IgD-negative memory B cell (primary cell): Measurements from ENCODE around the gene ATXN1. TPM values are rescaled to one million over a fixed set of nuclear protein-coding genes. Genes with fewer than 3 reads are reported as not detected.
"Not testable (repeated sequence)": the region's sequence is repeated elsewhere in the genome, so short reads cannot be mapped to it uniquely, and the experiment has no call there.

Source experiments
- H3K27ac Mint-ChIP-seq, 3 donors: one replicate each; pipeline ENCODE4 v1.8.0; 2020 to 2022; ENCODE audit warnings: mild to moderate bottlenecking in 3 of 3, mixed read lengths in 3 of 3, moderate library complexity in 1 of 3
- H3K27me3 Mint-ChIP-seq: one replicate; pipeline ENCODE4 v1.8.0; 2021; ENCODE audit warnings: mixed read lengths
- H3K36me3 Mint-ChIP-seq: one replicate; pipeline ENCODE4 v1.8.0; 2020; ENCODE audit warnings: mild to moderate bottlenecking, mixed read lengths
- H3K4me1 Mint-ChIP-seq, 3 donors: one replicate each; pipeline ENCODE4 v1.8.0; 2020 to 2022; ENCODE audit warnings: mixed read lengths in 3 of 3, mild to moderate bottlenecking in 1 of 3
- H3K4me3 Mint-ChIP-seq, 4 donors: one replicate each; pipeline ENCODE4 v1.8.0; 2020 to 2022; ENCODE audit warnings: mild to moderate bottlenecking in 4 of 4, mixed read lengths in 4 of 4, moderate library complexity in 3 of 4
- H3K9me3 Mint-ChIP-seq, 3 donors: one replicate each; pipeline ENCODE4 v1.8.0; 2020 to 2021; ENCODE audit warnings: mixed read lengths in 3 of 3, mild to moderate bottlenecking in 1 of 3
- polyA plus RNA-seq: library from polyadenylated mRNA; unstranded; fragments of 300-500 nt; fragmentation: Illumina TruSeq; gene quantifications from one replicate; pipeline ENCODE4 v1.2.3, GENCODE V29; 2021

The ATXN1 gene
- polyA plus RNA-seq, 1 donor from 2014 or later, result 5.0 TPM

DNA sequence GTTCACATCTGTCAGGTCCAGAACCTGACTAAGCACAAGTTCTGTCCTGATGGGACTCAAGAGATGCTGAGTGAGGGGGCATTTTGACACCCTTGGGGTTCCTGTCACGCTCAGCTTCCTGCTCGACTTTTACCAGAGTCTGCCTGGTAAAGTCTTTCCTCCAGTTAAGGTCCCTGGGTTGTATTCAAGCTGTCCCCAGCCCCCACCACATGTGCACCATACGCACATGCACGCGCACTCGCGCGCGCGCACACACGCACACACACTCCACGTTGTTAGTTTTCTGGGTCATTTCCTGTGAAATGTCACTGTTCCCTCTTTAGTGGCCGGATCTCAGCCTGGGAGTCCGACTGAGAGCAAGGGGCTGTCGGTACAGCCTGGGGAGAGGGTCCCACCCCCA is 356.8 kb downstream of the ATXN1 start:
- Mint-ChIP-seq H3K4me3 (peak overlapping the region in 1 of 4 donors; percentile 41), H3K27ac (peak overlapping the region in 1 of 3 donors; percentile 74), H3K36me3 (peaks cover 7% of the 10 kb centered on the region), H3K9me3 (no peaks in the 10 kb centered on the region), H3K27me3 (no peaks in the 10 kb centered on the region), H3K4me1 (peaks cover 16 to 30% (median 18%) of the 10 kb centered on the region in 3 donors)

DNA sequence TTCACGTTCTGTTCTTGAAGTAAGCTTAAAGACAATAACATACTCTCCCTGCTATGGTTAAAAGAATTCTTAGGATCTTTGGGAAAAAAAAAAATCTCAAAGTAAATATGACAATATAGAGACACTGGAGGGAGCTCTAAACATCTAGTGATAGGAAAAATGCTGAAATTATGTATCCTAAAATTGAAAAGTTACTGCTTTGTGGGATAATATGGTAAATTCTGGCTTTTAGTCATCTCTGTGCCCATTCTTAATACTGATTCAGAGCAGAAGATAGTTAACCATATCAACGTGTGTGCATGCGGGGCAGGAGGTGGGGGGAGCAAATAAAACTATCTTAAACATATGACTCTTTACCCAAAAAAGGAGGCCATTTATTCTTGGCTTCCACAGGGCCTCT is 357.4 kb downstream of the ATXN1 start:
- peak overlapping the region in 2 of 3 donors; percentile 15 to 18 for H3K27ac Mint-ChIP-seq
- H3K36me3 Mint-ChIP-seq, result peaks cover 7% of the 10 kb centered on the region
- no peak overlapping the region for H3K4me3 Mint-ChIP-seq
- no peaks in the 10 kb centered on the region for H3K9me3 Mint-ChIP-seq
- no peaks in the 10 kb centered on the region for H3K27me3 Mint-ChIP-seq
- peaks cover 12 to 27% (median 16%) of the 10 kb centered on the region in 3 donors for H3K4me1 Mint-ChIP-seq

DNA sequence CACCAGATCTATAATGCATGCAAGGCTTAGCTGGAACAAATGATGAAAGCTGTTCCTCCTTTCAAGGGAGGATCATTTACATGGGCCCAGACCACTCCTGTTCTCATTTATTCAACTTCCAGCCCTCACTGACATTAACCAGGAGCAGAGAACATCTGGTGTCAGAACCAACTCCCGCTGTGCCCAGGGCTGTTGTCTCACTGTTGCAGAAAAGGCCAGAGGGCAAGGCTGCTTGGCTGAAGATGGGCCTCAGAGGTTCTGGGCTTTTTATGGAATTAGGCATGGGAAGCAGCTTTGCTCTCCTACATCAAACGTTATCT is 358.7 kb downstream of the ATXN1 start:
- H3K4me3 Mint-ChIP-seq, result no peak overlapping the region
- peaks cover 12 to 26% (median 13%) of the 10 kb centered on the region in 3 donors for H3K4me1 Mint-ChIP-seq
- H3K27me3 Mint-ChIP-seq, result no peaks in the 10 kb centered on the region
- H3K9me3 Mint-ChIP-seq, result no peaks in the 10 kb centered on the region
- no peak overlapping the region for H3K27ac Mint-ChIP-seq
- peaks cover 13% of the 10 kb centered on the region for H3K36me3 Mint-ChIP-seq

DNA sequence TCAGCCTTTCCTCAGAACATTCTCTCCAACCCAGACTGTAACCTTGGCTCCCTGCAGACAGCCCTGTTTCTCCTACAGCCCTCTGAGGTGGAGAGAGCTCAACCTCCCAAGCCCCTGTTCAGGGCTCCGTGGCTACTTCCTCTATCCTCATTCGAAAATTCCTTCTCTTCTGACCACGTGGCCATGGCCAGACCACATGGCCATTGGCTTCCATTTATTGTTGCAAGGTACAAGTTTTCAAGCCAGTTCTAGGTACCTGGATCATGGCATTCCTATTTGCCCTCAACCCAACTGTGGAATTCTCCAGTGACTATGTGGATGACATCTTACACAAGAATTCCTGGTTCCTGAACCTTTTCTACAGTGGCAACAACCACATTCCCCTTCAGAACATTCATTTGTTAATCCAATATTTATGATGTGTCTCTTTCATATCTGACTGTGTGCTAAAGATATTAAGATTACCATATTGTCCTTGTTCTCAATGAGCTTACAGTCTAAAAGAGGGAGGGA is 361.0 kb downstream of the ATXN1 start:
- no peaks in the 10 kb centered on the region for H3K9me3 Mint-ChIP-seq
- no peak overlapping the region for H3K4me3 Mint-ChIP-seq
- no peaks in the 10 kb centered on the region for H3K27me3 Mint-ChIP-seq
- peak overlapping the region in 1 of 3 donors; percentile 44 for H3K27ac Mint-ChIP-seq
- H3K36me3 Mint-ChIP-seq, result peaks cover 13% of the 10 kb centered on the region
- peaks cover 4 to 12% (median 6%) of the 10 kb centered on the region in 3 donors for H3K4me1 Mint-ChIP-seq

DNA sequence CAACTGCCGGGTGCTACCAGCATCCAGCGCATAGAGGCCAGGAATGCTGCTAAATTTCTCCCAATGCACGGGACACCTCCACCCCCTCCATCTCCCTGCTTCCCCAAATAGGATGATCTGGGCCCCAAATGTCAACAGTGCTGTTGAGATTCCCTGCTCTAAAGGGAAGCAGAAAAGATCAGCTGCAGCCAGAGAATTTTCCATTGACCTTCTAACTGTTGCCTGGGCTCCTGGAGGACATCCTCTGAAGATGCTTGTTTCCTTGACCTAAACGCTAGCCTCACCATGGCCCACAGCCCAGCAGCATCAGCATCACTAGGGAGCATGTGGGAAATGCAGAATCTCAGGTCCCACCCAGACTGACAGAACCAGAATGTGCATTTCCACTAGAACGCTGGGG is 361.6 kb downstream of the ATXN1 start:
- H3K27ac Mint-ChIP-seq, result peak overlapping the region in 1 of 3 donors; percentile 37
- no peaks in the 10 kb centered on the region for H3K27me3 Mint-ChIP-seq
- peaks cover 4 to 10% (median 6%) of the 10 kb centered on the region in 3 donors for H3K4me1 Mint-ChIP-seq
- peaks cover 13% of the 10 kb centered on the region for H3K36me3 Mint-ChIP-seq
- no peaks in the 10 kb centered on the region for H3K9me3 Mint-ChIP-seq
- no peak overlapping the region for H3K4me3 Mint-ChIP-seq

DNA sequence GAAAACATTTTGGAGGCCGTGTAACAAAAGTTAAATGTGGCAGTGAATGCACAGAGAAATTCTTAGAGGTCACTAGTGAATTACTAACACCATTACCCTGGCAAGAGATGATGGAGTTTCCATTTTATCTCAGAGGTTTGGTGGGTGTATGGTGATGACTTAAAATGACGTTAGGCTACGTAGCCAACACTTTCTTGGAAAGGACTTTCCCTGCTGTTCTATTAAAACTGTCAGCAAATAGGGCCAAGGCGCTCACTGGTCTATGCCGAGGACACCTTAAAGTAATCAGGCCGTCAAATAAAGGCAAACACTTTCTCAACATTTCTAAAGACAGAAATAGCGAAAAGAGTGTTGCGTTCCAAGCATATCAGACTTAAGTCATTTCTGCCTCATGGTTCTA is 362.1 kb downstream of the ATXN1 start:
- Mint-ChIP-seq H3K27me3 (no peaks in the 10 kb centered on the region), H3K4me3 (no peak overlapping the region), H3K36me3 (peaks cover 13% of the 10 kb centered on the region), H3K27ac (peak overlapping the region in 1 of 3 donors; percentile 37), H3K9me3 (no peaks in the 10 kb centered on the region), H3K4me1 (peaks cover 4 to 10% (median 6%) of the 10 kb centered on the region in 3 donors)

DNA sequence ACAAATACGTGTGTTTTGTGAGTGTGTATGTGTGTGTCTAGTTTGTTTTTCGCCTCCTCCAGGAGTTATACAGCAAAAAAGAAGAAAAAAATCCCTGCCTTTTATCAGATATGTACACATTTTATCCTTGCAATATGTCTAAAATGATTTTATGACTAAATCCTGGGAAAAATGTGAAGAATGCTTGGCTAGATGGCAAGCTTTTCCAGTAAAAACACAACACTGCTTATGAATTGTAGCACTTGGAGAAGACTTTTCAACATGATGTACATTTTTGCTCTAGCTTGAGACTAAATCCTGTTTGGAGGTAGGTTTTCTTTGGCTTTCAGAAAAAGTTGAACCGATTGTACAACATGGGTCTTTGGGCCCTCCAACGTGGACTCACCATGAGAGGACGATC is 362.7 kb downstream of the ATXN1 start:
- Mint-ChIP-seq H3K36me3 (peaks cover 10% of the 10 kb centered on the region), H3K4me1 (peaks cover 0 to 7% (median 3%) of the 10 kb centered on the region in 3 donors), H3K27ac (no peak overlapping the region), H3K9me3 (no peaks in the 10 kb centered on the region), H3K4me3 (no peak overlapping the region), H3K27me3 (no peaks in the 10 kb centered on the region)

DNA sequence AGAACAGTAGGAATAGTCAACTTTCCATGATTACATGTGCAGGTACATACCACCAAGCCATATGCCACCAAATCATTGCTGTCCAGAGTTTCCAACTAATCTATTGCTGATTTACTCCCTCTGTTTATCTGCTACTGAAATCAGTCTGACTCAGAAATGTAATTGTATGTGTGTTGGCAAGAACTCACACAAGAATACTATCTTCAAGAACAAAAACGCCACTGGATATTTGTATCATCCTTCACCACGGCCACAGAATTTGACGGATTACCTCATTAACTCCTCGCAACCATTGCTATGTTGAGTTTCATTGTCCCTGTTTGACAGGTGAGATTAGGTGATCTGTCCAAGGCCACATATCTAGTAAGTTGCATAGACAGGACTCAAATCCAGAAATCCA is 363.6 kb downstream of the ATXN1 start:
- Mint-ChIP-seq H3K4me3 (no peak overlapping the region), H3K27ac (no peak overlapping the region), H3K4me1 (peaks cover 0 to 3% (median 0%) of the 10 kb centered on the region in 3 donors), H3K9me3 (no peaks in the 10 kb centered on the region), H3K27me3 (no peaks in the 10 kb centered on the region), H3K36me3 (peaks cover 11% of the 10 kb centered on the region)

DNA sequence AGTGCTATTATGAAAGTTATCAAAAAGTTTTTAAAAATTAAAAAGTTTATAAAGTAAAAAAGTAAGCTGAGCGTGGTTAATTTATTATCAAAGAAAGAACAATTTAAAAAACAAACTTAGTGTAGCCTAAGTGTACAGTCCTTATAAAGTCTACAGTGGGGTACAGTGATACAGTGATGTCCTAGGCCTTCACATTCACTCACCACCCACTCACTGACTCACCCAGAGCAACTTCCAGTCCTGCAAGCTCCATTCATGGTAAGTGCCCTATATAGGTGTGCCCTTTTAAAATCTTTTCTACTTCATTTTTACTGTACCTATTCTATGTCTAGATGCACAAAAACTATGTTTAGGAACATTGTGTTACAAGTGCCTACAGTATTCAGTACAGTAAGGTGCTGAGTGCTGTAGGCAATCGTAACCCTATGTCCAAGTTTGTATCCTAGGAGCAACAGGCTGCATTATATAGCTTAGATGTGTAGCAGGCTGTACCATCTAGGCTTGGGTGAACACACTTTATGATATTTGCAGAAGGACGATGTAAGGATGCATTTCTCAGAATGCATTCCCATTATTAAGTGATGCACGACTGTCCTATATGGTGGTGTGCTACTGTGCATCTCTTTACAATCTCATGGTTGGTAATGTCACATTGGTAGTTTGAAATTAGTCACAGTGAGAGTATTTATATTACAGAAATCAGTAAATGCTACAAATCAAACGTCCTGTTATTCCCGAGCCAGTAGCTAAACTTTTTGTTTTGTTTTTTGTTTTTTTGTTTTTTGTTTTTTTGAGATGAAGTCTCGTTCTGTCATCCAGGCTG is 364.6 kb downstream of the ATXN1 start:
- Mint-ChIP-seq H3K9me3 (no peaks in the 10 kb centered on the region), H3K36me3 (peaks cover 11% of the 10 kb centered on the region), H3K4me3 (no peak overlapping the region), H3K27me3 (no peaks in the 10 kb centered on the region), H3K27ac (peak overlapping the region in 1 of 3 donors; percentile 8), H3K4me1 (peaks cover 0 to 3% (median 0%) of the 10 kb centered on the region in 3 donors)

DNA sequence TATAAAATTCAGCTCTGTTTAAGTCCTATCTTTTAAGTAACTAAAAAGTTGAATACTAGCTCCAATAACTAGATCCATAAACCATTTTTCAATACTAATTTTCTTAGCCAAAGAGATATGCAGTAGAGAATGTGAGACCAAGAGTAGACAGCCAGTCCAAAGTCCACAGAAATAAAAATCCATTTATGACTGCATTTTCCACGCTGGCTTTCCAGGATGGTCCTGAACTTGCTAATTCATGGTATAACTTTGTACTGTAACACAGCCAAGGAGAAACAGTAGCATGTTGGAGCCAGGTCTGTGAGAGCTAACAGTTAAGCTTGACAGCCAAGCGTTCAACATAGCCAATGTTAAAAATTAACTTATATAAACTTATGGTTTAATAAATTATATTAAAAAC is 366.6 kb downstream of the ATXN1 start:
- H3K27ac Mint-ChIP-seq, result no peak overlapping the region
- peaks cover 10% of the 10 kb centered on the region for H3K36me3 Mint-ChIP-seq
- H3K27me3 Mint-ChIP-seq, result no peaks in the 10 kb centered on the region
- peaks cover 0 to 2% (median 0%) of the 10 kb centered on the region in 3 donors for H3K9me3 Mint-ChIP-seq
- peaks cover 0 to 6% (median 0%) of the 10 kb centered on the region in 3 donors for H3K4me1 Mint-ChIP-seq
- H3K4me3 Mint-ChIP-seq, result no peak overlapping the region

DNA sequence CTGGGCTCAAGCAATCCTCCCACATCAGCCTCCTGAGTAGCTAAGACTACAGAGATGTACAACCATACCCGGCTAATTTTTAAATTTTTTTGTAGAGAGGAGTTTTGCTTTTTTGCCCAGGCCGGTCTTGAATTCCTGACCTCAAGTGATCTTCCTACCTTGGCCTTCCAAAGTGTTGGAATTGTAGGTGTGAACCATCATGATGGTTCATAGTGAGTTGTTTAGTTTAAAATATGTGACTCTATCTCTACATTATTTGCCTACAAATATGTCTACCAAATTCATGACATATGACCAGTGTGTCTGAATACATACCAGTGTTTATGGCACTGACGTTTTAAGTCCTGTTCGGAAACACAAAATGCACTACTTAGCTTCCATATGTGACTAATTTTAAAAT is 367.9 kb downstream of the ATXN1 start:
- no peaks in the 10 kb centered on the region for H3K27me3 Mint-ChIP-seq
- peaks cover 0 to 6% (median 0%) of the 10 kb centered on the region in 3 donors for H3K4me1 Mint-ChIP-seq
- peaks cover 10% of the 10 kb centered on the region for H3K36me3 Mint-ChIP-seq
- H3K27ac Mint-ChIP-seq, result no peak overlapping the region
- H3K9me3 Mint-ChIP-seq, result peaks cover 0 to 2% (median 0%) of the 10 kb centered on the region in 3 donors
- H3K4me3 Mint-ChIP-seq, result no peak overlapping the region

DNA sequence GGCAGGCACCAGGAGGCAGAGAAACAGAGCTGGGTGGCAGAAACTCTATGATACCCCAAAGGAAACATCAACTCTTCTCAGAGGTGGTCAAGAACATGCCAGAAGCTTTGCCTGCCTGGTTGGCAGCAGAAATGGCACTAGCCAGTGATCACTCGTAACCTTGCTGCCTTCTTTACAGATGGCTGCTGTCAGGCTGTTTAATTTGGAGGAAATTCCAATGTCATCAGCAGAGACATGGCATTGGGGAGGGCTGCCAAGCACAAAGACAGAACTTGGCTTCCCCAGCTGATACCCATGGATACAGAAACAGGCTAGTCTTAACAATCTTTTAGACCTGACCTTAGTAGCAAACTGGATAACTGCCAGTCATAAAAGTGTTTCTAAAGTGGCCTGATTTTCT is 369.2 kb downstream of the ATXN1 start:
- peaks cover 0 to 2% (median 0%) of the 10 kb centered on the region in 3 donors for H3K9me3 Mint-ChIP-seq
- no peaks in the 10 kb centered on the region for H3K27me3 Mint-ChIP-seq
- no peak overlapping the region for H3K27ac Mint-ChIP-seq
- H3K4me3 Mint-ChIP-seq, result peak overlapping the region in 1 of 4 donors; percentile 17
- peaks cover 3% of the 10 kb centered on the region for H3K36me3 Mint-ChIP-seq
- peaks cover 0 to 6% (median 0%) of the 10 kb centered on the region in 3 donors for H3K4me1 Mint-ChIP-seq

DNA sequence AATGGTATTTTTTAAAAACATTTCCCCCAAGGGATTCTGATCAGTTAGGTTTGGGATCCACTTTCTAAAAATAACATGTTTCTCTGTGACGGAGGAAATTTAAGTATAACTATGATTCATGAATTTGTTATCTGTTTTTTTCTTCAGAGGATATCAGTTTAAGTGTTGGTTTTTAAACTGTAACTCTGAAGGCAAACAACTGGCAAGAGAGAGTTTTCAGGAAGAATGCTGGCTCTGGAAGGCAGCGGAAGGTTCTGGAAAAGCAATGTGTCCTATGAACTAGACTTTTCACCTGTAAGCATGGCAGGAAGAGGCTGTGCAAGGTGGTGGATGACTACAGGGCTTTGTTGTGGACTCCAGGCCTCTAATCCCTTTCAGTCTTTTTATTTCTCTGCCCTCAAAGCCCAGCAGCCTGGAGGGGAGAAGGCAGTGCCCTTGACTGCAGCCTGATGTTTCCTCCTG is 369.8 kb downstream of the ATXN1 start:
- Mint-ChIP-seq H3K4me1 (peaks cover 0 to 3% (median 0%) of the 10 kb centered on the region in 3 donors), H3K36me3 (peaks cover 3% of the 10 kb centered on the region), H3K27ac (no peak overlapping the region), H3K4me3 (no peak overlapping the region), H3K9me3 (peaks cover 0 to 2% (median 0%) of the 10 kb centered on the region in 3 donors), H3K27me3 (no peaks in the 10 kb centered on the region)

DNA sequence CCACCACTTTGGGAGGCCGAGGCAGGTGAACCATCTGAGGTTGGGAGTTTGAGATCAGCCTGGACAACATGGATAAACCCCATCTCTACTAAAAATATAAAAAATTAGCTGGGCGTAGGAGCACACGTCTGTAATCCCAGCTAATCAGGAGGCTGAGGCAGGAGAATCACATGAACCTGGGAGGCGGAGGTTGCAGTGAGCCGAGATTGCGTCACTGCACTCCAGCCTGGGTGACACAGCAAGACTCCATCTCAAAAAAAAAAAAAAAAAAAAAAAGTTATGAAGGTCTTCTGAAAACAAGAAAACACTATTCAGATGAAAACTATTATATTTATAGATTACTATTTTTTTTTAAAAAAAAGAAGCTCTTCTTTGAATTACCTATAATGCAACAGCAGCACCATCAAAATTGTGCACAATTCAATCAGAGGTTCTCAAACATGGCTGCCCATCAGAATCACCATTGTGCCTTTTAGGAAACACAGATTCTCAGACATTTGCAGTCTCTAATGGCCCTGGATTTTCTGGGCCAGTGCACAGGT is 370.3 kb downstream of the ATXN1 start:
- H3K36me3 Mint-ChIP-seq, H3K4me3 Mint-ChIP-seq, H3K9me3 Mint-ChIP-seq, H3K27ac Mint-ChIP-seq, H3K27me3 Mint-ChIP-seq, H3K4me1 Mint-ChIP-seq: not testable (repeated sequence)

DNA sequence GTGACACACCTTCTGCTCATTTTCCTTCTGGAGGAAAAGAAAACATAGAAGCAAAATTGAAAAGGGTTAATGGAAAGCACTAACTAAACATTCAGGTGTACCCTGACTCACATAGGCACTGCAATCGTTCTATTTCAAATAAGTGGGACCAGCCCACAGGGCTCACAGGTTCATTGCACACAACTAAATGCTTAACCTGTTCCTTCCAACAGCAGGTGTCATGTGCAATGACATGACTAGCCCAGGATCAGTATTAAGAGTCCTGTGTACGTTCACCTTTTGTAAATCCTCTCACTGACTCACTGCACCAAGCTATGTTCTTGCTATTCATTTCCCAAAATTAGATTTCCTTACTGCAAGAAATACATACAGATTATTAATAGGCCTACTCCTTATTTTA is 371.6 kb downstream of the ATXN1 start:
- no peaks in the 10 kb centered on the region for H3K27me3 Mint-ChIP-seq
- peaks cover 0 to 3% (median 0%) of the 10 kb centered on the region in 3 donors for H3K4me1 Mint-ChIP-seq
- H3K27ac Mint-ChIP-seq, result peak overlapping the region in 1 of 3 donors; percentile 78
- H3K36me3 Mint-ChIP-seq, result peaks cover 6% of the 10 kb centered on the region
- no peak overlapping the region for H3K4me3 Mint-ChIP-seq
- H3K9me3 Mint-ChIP-seq, result peaks cover 0 to 2% (median 0%) of the 10 kb centered on the region in 3 donors
